ENCODE results near the gene ZNF346.

DNA sequence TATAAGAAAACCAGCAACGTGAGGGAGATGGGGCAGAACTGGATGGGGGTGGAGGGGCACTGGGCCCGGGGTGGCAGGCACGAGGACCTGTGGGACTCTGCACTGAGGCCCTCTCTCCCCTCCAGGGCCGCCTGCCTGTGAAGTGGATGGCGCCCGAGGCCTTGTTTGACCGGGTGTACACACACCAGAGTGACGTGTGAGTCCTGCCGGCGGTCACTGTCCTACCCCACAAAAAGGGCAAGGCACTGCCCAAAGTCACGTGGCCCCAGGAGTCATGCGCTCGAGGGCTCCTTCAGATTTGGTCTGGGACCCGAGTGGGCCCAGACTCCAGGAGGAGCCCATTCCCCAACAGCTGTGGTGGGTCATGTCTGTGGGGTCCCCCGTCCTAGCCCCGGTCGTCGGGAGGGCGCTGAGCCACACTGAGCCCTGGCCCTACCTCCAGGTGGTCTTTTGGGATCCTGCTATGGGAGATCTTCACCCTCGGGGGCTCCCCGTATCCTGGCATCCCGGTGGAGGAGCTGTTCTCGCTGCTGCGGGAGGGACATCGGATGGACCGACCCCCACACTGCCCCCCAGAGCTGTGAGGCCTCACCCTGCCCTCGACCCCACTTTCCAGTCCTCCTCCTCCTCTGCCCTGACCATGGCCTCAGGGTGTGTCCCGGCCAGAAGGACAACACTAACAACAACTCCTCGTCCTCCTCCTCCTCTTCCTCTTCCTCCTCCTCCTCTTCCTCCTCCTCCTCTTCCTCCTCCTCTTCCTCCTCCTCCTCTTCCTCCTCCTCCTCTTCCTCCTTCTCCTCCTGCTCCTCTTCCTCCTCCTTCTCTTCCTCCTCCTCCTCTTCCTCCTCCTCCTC is 73.9 kb downstream of the ZNF346 start:
- TF ChIP-seq, protein P1, sequence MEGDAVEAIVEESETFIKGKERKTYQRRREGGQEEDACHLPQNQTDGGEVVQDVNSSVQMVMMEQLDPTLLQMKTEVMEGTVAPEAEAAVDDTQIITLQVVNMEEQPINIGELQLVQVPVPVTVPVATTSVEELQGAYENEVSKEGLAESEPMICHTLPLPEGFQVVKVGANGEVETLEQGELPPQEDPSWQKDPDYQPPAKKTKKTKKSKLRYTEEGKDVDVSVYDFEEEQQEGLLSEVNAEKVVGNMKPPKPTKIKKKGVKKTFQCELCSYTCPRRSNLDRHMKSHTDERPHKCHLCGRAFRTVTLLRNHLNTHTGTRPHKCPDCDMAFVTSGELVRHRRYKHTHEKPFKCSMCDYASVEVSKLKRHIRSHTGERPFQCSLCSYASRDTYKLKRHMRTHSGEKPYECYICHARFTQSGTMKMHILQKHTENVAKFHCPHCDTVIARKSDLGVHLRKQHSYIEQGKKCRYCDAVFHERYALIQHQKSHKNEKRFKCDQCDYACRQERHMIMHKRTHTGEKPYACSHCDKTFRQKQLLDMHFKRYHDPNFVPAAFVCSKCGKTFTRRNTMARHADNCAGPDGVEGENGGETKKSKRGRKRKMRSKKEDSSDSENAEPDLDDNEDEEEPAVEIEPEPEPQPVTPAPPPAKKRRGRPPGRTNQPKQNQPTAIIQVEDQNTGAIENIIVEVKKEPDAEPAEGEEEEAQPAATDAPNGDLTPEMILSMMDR (IDR thresholded peaks at IDR 0.05) = no peak
- TF ChIP-seq POLR2A (IDR thresholded peaks at IDR 0.05) = no peak

Measured in suprapubic skin (tissue), 3 donors.